Thyroid gland (tissue), 4 donors: ENCODE data around the gene PTP4A2. TPM values are rescaled to one million over a fixed set of nuclear protein-coding genes. Genes with fewer than 3 reads are reported as not detected.
"Not testable (repeated sequence)": the region's sequence is repeated elsewhere in the genome, so short reads cannot be mapped to it uniquely, and the experiment has no call there.

Source experiments
- DNase-seq, 2 donors: peaks; one replicate each; pipeline ENCODE4 v3.0.0-alpha.2; 2019
- H3K27ac ChIP-seq, 3 donors: fragments of 200-600 bp; sonication (generic); 1 replicate in 2 of 3; 2 replicates in 1 of 3; pipeline ENCODE4 v1.5.1; 2016 to 2019; ENCODE audit warnings: mild to moderate bottlenecking in 1 of 3, moderate library complexity in 1 of 3
- H3K27me3 ChIP-seq: fragments of 200-600 bp; sonication (generic); one replicate; pipeline ENCODE4 v1.5.1; 2019
- H3K36me3 ChIP-seq, 2 donors: fragments of 200-600 bp; sonication (generic); one replicate each; pipeline ENCODE4 v1.5.1; 2016 to 2019
- H3K4me1 ChIP-seq, 2 donors: fragments of 200-600 bp; sonication (generic); one replicate each; pipeline ENCODE4 v1.5.1; 2017 to 2019
- H3K4me3 ChIP-seq, 3 donors: fragments of 200-600 bp; sonication (generic); replicated peaks in 1 of 3; 1 replicate in 2 of 3; 2 replicates in 1 of 3; pipeline ENCODE4 v1.5.1; 2016; ENCODE audit warnings: mild to moderate bottlenecking in 1 of 3
- H3K9me3 ChIP-seq: fragments of 200-600 bp; sonication (generic); one replicate; pipeline ENCODE4 v1.5.1; 2017
- POLR2A ChIP-seq, 2 donors: fragments of 450-650 bp; IDR thresholded peaks; one replicate each; pipeline ENCODE4 v1.6.1; 2017; ENCODE audit warnings: antibody characterized with exemption in 2 of 2, mild to moderate bottlenecking in 2 of 2, moderate library complexity in 1 of 2
- WGBS, 2 donors: methylation state at CpG; one replicate each; pipeline ENCODE4 v1.1.5; 2017; 5-methylcytosine and 5-hydroxymethylcytosine counted together
- intact Hi-C: fragments of 100-400 bp; cut with DNase I; formaldehyde crosslinking; loops from one replicate; pipeline ENCODE4 v1.15.1; 2023
- total RNA-seq, 4 donors: library from RNA; depleted of rRNA; stranded (reverse); fragments of >200 nt; gene quantifications; one replicate each; pipeline ENCODE4 v1.2.3, GENCODE V29; 2016
- TF ChIP-seq, protein P1 (sequence below), 6 experiments: fragments of 200-600 bp in 3 of 6; fragments of 450-650 bp in 3 of 6; sonication (generic) in 3 of 6; IDR thresholded peaks; one replicate each; pipeline ENCODE4 v1.5.1; 2016 to 2019; ENCODE audit warnings: antibody characterized with exemption in 6 of 6, mild to moderate bottlenecking in 2 of 6, inconsistent platforms in 1 of 6, moderate library complexity in 1 of 6

PTP4A2 gene
- total RNA-seq, 4 donors from 2014 or later, result 204 to 507 (median 328) TPM

DNA sequence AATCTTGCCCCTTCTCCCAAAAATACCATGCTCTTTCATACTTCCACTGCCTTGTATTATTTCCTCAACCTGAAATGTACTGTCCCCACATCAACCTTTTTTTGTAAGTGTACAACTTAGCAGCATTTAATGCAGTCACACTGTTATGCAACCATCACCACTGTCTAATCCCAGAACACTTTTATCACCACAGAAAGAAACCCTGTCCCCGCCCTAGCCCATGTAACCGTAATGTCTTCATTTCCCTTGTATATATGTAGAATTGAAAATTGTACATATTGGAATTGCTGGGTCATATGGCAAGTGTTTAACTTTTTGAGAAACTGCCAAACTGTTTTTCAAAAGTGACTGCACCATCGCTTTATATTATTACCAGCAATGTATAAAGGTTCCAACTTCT lies 37.4 kb downstream of the PTP4A2 start:
- no peaks in the 10 kb centered on the region for H3K9me3 ChIP-seq
- peaks cover 0 to 4% of the 10 kb centered on the region in 2 donors for H3K36me3 ChIP-seq
- intact Hi-C loops, result no loop called here
- no peak overlapping the region for H3K27ac ChIP-seq
- WGBS, 2 donors, result 91 to 92% methylated on average over 3 of the region's 3 CpGs
- TF ChIP-seq, protein P1, sequence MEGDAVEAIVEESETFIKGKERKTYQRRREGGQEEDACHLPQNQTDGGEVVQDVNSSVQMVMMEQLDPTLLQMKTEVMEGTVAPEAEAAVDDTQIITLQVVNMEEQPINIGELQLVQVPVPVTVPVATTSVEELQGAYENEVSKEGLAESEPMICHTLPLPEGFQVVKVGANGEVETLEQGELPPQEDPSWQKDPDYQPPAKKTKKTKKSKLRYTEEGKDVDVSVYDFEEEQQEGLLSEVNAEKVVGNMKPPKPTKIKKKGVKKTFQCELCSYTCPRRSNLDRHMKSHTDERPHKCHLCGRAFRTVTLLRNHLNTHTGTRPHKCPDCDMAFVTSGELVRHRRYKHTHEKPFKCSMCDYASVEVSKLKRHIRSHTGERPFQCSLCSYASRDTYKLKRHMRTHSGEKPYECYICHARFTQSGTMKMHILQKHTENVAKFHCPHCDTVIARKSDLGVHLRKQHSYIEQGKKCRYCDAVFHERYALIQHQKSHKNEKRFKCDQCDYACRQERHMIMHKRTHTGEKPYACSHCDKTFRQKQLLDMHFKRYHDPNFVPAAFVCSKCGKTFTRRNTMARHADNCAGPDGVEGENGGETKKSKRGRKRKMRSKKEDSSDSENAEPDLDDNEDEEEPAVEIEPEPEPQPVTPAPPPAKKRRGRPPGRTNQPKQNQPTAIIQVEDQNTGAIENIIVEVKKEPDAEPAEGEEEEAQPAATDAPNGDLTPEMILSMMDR (IDR thresholded peaks at IDR 0.05), result no peak
- TF ChIP-seq POLR2A (IDR thresholded peaks at IDR 0.05), result no peak
- DNase-seq, result no peak
- H3K4me1 ChIP-seq, result no peaks in the 10 kb centered on the region
- H3K4me3 ChIP-seq, result no peak overlapping the region
- H3K27me3 ChIP-seq, result no peaks in the 10 kb centered on the region

DNA sequence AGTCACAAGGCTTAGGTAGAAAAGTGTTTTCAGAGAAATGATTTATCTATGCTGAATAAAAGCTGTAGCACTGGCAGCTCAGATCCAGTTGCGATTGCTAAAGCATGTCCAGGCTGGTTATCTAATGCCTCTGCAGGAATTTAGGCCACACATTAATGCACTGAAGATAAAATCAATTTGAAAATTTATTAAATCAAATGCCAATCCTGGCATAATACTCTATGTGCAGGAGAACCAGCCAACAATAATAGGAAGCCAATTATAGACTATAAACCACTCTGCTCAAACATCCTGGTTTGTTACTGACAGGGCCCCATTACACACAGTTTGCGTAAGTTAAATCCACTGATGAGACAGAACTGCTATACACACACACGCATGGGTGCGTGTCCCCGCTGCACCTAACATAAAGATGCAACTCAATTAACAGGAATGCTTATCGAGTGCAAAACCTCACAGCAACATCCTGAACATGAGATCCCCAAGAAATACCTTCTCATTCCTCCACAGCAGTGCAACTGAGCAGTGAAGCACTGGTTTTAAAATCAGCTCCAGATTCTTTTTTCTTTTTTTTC lies 40.6 kb downstream of the PTP4A2 start:
- DNase-seq, result no peak
- Histone ChIP-seq H3K4me3 (no peak overlapping the region), H3K27ac (no peak overlapping the region), H3K4me1 (no peaks in the 10 kb centered on the region), H3K9me3 (no peaks in the 10 kb centered on the region), H3K27me3 (no peaks in the 10 kb centered on the region), H3K36me3 (no peaks in the 10 kb centered on the region)
- 85 to 87% methylated on average over 6 of the region's 6 CpGs for WGBS, 2 donors
- intact Hi-C loops, result no loop called here
- no peak for TF ChIP-seq POLR2A (IDR thresholded peaks at IDR 0.05)
- TF ChIP-seq, protein P1 (IDR thresholded peaks at IDR 0.05), result no peak

DNA sequence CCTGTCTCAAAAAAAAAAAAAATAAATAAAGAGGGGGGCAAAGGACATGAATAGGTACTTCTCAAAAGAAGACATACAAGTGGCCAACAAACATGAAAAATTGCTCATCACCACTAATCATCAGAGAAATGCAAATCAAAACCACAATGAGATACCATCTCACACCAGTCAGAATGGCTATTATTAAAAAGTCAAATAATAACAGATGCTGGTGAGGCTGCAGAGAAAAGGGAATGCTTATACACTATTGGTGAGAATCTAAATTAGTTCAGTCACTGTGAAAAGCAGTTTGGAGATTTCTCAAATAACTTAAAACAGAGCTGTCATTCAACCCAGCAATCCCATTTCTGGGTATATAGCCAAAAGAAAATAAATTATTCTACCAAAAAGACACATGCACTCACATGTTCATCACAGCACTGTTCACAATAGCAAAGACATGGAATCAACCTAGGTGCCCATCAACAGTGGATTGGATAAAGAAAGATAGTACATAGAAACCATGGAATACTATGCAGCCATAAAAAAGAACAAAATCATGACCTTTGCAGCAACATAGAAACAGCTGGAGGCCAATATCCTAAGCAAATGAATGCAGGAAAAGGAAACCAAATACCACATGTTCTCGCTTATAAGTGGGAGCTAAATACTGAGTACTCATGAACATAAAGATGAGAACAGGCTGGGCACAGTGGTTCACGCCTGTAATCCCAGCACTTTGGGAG lies 42.5 kb downstream of the PTP4A2 start:
- DNase-seq, H3K9me3 ChIP-seq, H3K27ac ChIP-seq, intact Hi-C loops, H3K27me3 ChIP-seq, H3K36me3 ChIP-seq, H3K4me1 ChIP-seq, H3K4me3 ChIP-seq: not testable (repeated sequence)
- WGBS, 2 donors, result 94 to 95% methylated on average over 2 of the region's 2 CpGs

DNA sequence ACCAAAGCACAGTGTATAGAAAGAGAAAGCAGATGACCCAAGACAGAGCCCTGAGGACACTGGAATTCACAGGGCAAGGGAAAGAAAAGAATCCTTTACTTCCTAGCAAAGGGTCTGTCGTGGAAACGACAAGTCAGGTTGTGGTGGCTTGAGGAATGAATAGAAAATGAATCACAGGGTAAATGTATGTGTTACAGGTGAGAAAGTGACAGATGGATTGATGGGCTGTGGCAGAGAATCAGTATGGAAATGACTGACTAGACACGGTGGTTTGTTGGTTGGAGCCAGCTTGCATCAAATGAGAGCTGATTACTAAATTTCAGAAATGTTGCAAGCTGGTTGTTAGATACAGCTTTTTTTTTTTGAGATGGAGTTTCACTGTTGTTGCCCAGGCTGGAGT lies 46.9 kb downstream of the PTP4A2 start:
- Histone ChIP-seq H3K4me1 (no peaks in the 10 kb centered on the region), H3K27ac (no peak overlapping the region), H3K27me3 (no peaks in the 10 kb centered on the region), H3K4me3 (no peak overlapping the region), H3K9me3 (no peaks in the 10 kb centered on the region), H3K36me3 (no peaks in the 10 kb centered on the region)
- no peak for TF ChIP-seq POLR2A (IDR thresholded peaks at IDR 0.05)
- TF ChIP-seq, protein P1 (IDR thresholded peaks at IDR 0.05), result no peak
- WGBS, 2 donors, result 77 to 86% methylated on average over 3 of the region's 3 CpGs
- intact Hi-C loops, result no loop called here
- no peak for DNase-seq

DNA sequence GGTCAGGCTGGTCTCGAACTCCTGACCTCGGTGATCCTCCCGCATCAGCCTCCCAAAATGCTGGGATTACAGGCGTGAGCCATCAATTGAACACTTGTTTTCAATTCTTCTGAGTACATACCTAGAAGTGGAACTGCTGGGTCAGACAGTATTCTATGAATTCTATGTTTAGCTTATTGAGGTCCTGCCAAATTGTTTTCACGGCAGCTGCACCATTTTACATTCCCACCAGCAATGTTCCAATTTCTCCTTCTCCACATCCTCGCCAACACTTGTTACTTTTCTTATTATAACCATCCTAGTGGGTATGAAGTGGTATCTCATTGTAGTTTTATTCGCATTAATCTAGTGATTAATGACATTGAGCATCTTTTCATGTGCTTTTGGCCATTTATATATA lies 49.9 kb downstream of the PTP4A2 start:
- H3K27me3 ChIP-seq, result no peaks in the 10 kb centered on the region
- TF ChIP-seq, protein P1 (IDR thresholded peaks at IDR 0.05), result no peak
- no peak for TF ChIP-seq POLR2A (IDR thresholded peaks at IDR 0.05)
- intact Hi-C loops, result no loop called here
- no peaks in the 10 kb centered on the region for H3K36me3 ChIP-seq
- WGBS, 2 donors, result 94 to 95% methylated on average over 7 of the region's 7 CpGs
- no peak overlapping the region for H3K27ac ChIP-seq
- no peaks in the 10 kb centered on the region for H3K9me3 ChIP-seq
- no peaks in the 10 kb centered on the region for H3K4me1 ChIP-seq
- H3K4me3 ChIP-seq, result no peak overlapping the region
- DNase-seq, result no peak
